ENCODE results near the gene DENND6B.

DENND6B gene

GRCh38 chr22:50302041-50302541 is 24.7 kb downstream of the DENND6B start:
- no peak for DNase-seq

- no peak for DNase-seq
Measured at GRCh38 chr22:50301581-50301991, 25.2 kb downstream of the DENND6B start.

- no peak for DNase-seq
Measured at GRCh38 chr22:50300620-50301257, 26.1 kb downstream of the DENND6B start.

- no peak for DNase-seq
Measured at GRCh38 chr22:50299785-50300619, 26.8 kb downstream of the DENND6B start.

- DNase-seq = no peak
Measured at GRCh38 chr22:50298937-50299784, 27.7 kb downstream of the DENND6B start.

- DNase-seq = no peak
Measured at GRCh38 chr22:50298266-50298637, 28.6 kb downstream of the DENND6B start.

GRCh38 chr22:50297510-50298265 is 29.1 kb downstream of the DENND6B start:
- no peak for DNase-seq

GRCh38 chr22:50296658-50297490 is 29.9 kb downstream of the DENND6B start:
- DNase-seq = no peak

- no peak for DNase-seq
Measured at GRCh38 chr22:50294319-50294656, 32.5 kb downstream of the DENND6B start.

- no peak for DNase-seq
Measured at GRCh38 chr22:50293441-50294318, 33.1 kb downstream of the DENND6B start.

GRCh38 chr22:50292643-50293440 is 34.0 kb downstream of the DENND6B start:
- DNase-seq = no peak

GRCh38 chr22:50289942-50290630 is 36.7 kb downstream of the DENND6B start:
- peak; percentile 47 for DNase-seq

- DNase-seq = no peak
Measured at GRCh38 chr22:50289151-50289941, 37.5 kb downstream of the DENND6B start.

- no peak for DNase-seq
Measured at GRCh38 chr22:50287731-50288130, 39.1 kb downstream of the DENND6B start.

- DNase-seq = no peak
Measured at GRCh38 chr22:50286701-50287318, 40.0 kb downstream of the DENND6B start.

- no peak for DNase-seq
Measured at GRCh38 chr22:50286275-50286674, 40.5 kb downstream of the DENND6B start.

- DNase-seq = no peak
Measured at GRCh38 chr22:50285568-50286229, 41.1 kb downstream of the DENND6B start.

Data from NCI-H510A treated with DMSO at 0.1 percent for 48 hours (cell line).